ENCODE results near the gene CHRNE. TPM values are rescaled to one million over a fixed set of nuclear protein-coding genes. Genes with fewer than 3 reads are reported as not detected.
A peak's percentile ranks its signal among the peaks of the same experiment; 100 is the strongest.
"Not testable (repeated sequence)": the region's sequence is repeated elsewhere in the genome, so short reads cannot be mapped to it uniquely, and the experiment has no call there.

Gene CHRNE
- total RNA-seq, 1 donor from 2014 or later = 0.82 TPM

GRCh38 chr17:4913994-4914393 lies 11.1 kb upstream of the CHRNE start:
- no peak for DNase-seq (ENCODE audit: low spot score in 2 of 2)
- FAIRE-seq = no peak

- DNase-seq (ENCODE audit: low spot score in 2 of 2) = peak; percentile 67 to 85
- FAIRE-seq = no peak
These were observed 6.0 kb upstream of the CHRNE start for GRCh38 chr17:4908711-4909496.

- FAIRE-seq (no peak), DNase-seq (ENCODE audit: low spot score in 2 of 2) (no peak)
These were observed 5.4 kb upstream of the CHRNE start for GRCh38 chr17:4908301-4908700.

- FAIRE-seq; DNase-seq (ENCODE audit: low spot score in 2 of 2): not testable (repeated sequence)
These were observed 3.7 kb upstream of the CHRNE start for GRCh38 chr17:4906642-4907041.

GRCh38 chr17:4902540-4902939 lies 358 bp downstream of the CHRNE start:
- DNase-seq (ENCODE audit: low spot score in 2 of 2) = no peak
- FAIRE-seq = no peak

GRCh38 chr17:4901648-4902344 lies 1.1 kb downstream of the CHRNE start:
- no peak for FAIRE-seq
- DNase-seq (ENCODE audit: low spot score in 2 of 2) = peak; percentile 48 to 60

GRCh38 chr17:4901108-4901647 lies 1.7 kb downstream of the CHRNE start:
- DNase-seq (ENCODE audit: low spot score in 2 of 2) (peak in 1 of 2 donors; percentile 24), FAIRE-seq (no peak)

- DNase-seq (ENCODE audit: low spot score in 2 of 2) = peak; percentile 26 to 29
- no peak for FAIRE-seq
These were observed 2.4 kb downstream of the CHRNE start for GRCh38 chr17:4900231-4901107.

- FAIRE-seq (no peak), DNase-seq (ENCODE audit: low spot score in 2 of 2) (peak; percentile 69 to 87)
These were observed 3.3 kb downstream of the CHRNE start, which contains the start of gene C17orf107 for GRCh38 chr17:4899341-4900230. Gene C17orf107, plus strand, starts transcription at chr17:4899536. Its CDS starts 227 bp downstream, at chr17:4899763.

- DNase-seq (ENCODE audit: low spot score in 2 of 2) (no peak), FAIRE-seq (no peak)
These were observed 4.0 kb downstream of the CHRNE start for GRCh38 chr17:4898927-4899326.

- DNase-seq (ENCODE audit: low spot score in 2 of 2) (no peak), FAIRE-seq (no peak)
These were observed 4.5 kb downstream of the CHRNE start for GRCh38 chr17:4898351-4898750.

- no peak for FAIRE-seq
These were observed 5.1 kb downstream of the CHRNE start for GRCh38 chr17:4897785-4898184.

GRCh38 chr17:4897198-4897687 lies 5.7 kb downstream of the CHRNE start:
- no peak for FAIRE-seq
- no peak for DNase-seq (ENCODE audit: low spot score in 2 of 2)

More at GRCh38 chr17:4897785-4898184, 5.1 kb downstream of the CHRNE start:
- DNase-seq (ENCODE audit: low spot score in 2 of 2) = no peak

- FAIRE-seq (no peak), DNase-seq (ENCODE audit: low spot score in 2 of 2) (no peak)
These were observed 6.3 kb downstream of the CHRNE start for GRCh38 chr17:4896332-4897197.

GRCh38 chr17:4895657-4896331 lies 7.1 kb downstream of the CHRNE start:
- DNase-seq (ENCODE audit: low spot score in 2 of 2) (no peak), FAIRE-seq (no peak)

GRCh38 chr17:4895121-4895520 lies 7.8 kb downstream of the CHRNE start:
- DNase-seq (ENCODE audit: low spot score in 2 of 2) = no peak
- FAIRE-seq = no peak

- DNase-seq (ENCODE audit: low spot score in 2 of 2) (no peak), FAIRE-seq (no peak)
These were observed 9.0 kb downstream of the CHRNE start for GRCh38 chr17:4893721-4894560.
